IPS DF 4.7 (cell line): Measurements from ENCODE around the gene RIC8B.

ENCODE experiments used
- DNase-seq: peaks from one replicate; pipeline ENCODE4 v3.0.0-alpha.2; 2013; ENCODE audit warnings: low spot score; ENCODE audit errors: extremely low read depth

The RIC8B gene

DNA sequence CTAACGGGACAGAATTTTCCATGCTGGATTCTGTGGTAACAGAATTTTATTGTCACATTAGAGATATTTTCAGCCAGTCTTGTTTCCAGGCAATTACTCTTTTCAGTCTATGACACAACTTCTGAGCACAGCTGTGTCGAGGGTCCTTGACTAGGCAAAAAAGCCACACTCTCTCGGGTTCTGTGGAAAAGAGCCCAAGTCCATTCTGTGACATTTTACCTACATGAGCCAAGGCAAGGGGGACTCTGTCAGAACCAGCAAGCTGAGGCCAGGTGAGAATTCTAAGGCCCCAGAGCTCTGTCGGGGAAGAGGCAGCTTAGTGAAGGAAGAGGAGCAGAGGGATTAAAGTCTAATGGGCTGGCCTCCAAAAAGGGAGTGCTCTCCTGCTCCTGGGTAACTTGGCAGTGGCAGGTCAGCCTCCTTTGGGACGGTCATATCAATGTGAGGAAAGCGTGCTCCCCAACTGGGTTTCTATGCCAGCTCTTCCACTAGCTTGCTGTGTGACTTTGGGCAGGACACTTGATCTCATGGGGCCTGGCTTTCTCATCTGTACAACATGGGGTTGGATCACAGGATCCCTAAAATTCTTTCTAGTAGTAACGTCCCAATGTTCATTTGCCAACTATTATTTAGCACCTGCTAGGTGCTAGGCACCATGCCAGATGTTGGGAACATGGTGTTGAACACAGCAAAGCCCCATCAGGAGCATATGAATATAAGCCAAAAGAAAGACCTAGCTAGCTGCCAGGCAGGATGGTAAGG lies 16.0 kb upstream of the RIC8B start:
- DNase-seq, result no peak

DNA sequence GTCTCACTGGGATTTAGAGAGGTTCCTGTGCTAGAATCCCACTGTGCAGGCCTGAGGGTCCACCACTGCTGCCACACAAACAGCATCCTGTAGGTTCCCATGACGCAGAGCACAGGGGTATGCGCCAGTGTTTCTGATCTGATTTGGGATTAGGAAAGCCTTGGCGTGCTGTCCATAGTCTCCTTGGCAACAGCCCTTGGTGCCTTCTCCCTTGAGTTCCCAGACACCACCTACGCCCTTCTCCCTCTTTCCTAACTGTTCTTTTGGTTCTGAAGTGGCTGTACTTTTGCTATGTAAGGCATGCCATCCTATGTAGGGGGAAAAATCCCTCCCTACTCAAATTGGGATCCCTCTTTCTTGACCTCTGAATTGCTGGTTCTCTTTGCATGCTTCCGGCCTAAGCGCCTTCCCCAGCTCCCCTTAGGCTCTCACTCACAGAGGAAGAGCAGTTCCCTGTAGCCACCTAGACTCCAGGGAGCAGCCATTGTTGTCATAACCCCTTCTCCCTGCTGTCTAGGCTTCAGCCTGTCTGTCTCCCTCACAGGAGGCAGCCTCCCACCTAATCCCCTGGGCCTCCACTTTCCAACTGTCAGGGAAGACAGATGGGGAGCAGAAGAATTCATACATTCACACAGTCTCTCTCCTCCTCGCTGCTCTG lies 14.8 kb upstream of the RIC8B start:
- no peak for DNase-seq

DNA sequence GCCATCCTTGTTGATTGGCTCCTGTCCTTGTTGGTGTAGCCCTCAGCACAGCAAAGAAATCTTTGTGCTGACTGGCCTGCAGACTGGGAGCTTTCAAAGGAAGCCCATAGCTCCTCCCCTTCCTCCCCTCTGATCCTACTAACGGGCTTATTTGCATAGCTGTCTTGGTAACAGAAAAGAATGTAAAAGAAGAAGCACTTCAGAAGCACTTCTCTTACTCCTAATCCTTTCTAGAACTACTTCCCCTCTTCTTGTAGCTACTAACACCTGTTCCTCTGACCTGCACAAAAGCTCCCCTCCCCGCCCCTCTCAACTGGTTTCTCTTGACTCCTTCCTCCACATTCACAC lies 14.3 kb upstream of the RIC8B start:
- DNase-seq, result no peak

DNA sequence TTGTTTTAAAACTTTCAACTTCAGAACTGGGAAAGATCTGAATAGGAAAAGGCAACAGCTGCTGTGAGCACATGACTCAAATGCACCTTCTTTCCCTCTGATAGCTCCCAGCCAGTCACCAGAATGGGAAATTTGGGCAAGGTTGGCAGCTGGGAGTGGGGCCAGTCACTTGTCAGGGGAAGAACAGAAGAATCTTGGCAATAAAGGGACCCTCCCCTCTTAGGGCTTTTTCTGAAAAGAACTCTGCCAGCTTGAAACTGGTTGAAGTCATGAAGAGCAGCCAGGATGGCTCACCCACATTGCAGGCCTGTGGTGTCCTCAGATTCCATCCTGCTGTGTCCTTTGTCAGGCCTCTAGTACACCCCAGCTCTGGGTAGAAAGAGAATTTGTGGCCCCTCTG lies 10.3 kb upstream of the RIC8B start:
- DNase-seq, result no peak

DNA sequence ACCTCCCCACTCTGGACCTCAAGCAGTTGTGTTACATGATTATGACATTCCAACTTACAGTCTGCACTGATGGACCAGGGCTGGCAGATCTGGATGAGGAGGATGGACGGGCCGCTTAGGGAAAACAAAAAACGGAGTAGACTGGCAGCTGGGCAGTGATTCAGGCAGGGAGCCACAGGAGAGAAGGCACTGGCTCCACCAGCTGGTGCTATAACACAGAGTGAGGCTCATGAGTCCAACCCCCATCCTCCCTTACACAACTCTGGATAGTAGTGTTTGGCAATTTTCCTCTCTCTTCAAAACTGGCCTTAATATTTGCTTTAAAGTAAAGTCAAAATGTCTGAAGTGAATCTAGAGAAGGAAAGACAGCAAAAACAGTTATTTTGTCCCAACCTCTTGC lies 9.7 kb upstream of the RIC8B start:
- DNase-seq, result no peak

DNA sequence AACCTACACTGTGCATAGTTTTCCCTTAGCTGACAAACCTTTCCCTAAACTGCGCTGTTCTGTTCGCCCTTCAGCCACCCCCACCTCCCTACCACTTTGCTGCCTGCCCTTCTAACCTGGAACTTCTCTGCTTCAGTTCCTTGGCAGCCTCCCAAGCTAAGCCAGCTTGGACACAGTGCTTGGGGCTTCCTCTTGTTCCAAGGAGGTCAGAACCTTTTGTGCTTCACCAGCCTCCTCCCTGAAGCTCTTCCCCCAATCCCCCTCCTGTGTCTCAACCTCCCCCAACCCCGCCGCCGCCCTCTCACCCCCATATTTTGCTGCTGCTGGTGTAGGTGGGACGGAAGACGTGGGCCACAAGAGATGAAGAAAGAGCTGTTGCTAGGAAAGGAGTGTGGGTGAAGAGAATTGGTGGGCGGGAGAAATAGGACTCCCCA lies 8.1 kb upstream of the RIC8B start:
- DNase-seq, result no peak

DNA sequence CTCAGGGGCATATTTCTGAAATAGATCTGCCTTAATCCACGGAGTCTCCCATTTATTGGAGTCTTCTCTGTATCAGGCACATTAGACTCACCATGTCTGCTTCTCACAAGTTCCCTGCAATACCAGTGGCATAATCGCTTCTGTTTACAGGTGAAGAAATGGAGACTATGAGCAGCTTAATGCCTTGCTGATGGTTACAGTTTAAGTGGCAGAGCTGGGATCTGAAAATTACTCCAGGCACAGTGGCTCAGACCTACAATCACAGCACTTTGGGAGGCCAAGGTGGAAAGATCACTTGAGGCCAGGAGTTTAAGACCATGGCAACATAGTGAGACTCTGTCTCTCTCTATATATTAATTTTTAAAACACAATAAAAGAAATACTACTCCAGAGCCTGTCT lies 7.3 kb upstream of the RIC8B start:
- no peak for DNase-seq

DNA sequence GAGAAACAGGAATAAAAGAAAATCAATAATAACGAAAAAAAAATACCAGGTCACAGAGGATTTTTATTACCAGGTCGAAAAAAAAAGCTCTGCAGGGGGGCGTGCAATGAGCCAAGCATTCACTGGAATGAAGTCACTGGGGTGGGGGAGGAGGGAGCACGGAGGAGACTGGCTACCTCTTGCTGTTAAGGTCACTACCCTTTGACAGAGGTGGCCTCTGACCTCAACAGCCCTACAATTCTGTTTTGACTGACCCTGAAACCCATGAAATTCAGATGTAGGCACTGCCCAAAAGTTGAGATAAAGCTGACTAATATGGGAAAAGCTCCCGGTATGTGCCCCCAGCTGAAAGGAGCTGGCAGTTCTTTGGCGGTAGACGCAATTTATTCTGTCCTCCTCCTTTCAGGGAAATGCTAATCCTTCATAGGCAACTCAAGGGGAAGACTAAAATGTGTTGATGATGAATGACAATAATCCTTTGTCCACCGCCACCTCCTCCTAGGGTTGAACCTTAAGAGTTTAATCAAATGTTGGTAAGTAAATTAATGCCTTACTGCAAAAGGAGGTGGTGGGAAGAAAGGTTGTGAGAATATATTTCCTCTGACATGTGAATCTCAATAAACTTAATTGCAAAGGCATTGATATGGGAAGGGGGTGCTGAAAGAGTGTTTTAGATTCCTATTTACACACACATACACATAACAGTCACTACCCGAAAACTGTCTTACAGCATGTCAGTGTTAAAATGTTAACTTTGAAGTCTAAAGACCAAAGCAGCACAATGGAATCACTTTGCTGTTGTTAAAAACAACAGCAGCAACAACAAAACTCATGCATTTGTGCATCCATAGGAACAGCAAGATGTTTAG lies 6.3 kb upstream of the RIC8B start:
- no peak for DNase-seq

DNA sequence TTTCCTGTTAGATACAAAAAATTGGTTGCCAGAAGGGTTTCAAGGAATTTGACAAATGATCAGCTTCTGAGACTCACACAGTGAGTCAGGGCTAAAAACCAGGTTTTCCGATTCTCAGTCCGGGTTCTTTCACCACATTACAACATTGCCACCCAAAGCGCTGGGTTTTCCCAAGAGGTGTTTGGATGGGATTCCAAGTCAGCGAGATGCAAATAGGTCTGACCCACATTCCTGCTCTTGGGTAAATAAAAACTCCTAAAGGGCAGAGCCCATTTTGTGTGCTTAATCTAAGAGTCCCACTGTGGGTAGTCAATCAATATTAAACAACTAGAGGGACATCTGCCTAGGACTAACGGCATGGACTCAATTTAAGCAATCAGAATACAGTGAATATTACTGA lies 5.4 kb upstream of the RIC8B start:
- no peak for DNase-seq

DNA sequence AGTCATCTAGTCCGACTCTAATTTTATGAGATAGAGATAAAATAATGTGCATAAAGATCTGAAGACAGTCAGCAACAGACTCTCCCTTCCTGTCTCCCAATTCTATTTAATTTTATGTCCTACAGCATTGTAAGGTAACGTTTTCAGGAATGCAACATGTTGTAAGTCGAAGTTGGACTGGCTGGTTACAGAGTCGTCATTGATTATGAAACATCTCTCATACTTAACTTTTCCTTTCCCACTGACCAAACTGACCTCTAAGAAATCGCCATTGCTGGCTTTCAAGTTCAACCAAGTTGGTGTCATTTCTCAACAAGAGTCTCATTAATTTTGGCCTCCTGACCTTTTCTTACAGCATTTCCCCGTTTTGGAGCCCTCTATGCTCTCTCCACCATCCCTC lies 4.9 kb upstream of the RIC8B start:
- no peak for DNase-seq

DNA sequence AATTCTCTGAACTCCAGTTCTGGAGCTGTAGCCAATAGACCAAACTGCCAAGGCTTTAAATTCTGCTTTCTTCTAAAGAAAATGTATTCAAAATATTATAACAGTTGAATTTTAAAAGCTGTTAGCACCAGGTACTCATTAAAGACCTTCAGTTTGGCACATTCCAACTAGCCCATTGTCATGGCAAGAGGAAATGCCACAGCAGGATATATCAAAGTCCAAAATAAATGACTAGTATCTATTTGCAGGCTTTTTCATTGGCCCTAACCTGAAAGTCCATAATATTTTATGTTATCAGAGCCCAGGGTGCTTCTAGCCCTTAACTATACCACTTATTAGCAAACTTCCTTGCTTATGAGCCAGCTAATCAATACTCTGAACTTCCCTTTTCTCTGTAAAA lies 3.1 kb upstream of the RIC8B start:
- DNase-seq, result no peak

DNA sequence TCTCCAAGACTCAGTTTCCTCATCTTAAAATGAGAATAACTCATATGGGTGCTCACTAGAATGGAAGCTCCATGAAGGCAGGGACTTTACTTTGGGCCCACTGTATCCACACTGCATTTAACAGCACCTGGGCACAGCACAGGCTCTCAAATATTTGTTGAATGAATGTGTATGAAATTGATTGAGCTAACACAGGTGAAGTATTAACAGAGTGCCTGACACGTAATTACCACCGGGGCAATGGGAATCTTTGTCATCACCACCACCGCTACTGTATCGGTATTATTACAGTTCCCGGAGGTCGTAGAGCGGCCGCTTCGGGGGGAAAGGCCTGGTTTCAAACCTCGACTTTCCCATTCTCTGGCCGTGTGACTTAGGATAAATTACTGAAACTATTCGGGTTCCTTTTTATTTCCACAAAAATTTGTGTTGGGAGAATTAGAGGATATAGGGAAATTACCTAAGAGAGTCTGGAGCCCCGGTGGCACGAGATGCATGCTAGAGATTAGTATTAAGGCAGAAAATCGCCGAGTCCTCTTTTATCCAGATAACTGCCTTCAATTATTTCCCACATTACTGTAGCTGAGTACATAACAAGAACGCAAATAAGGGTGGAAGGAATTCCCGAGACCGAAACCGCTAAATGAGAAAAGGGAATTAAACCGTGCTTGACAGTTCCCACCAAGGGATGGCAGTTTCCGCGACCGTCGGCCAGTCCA lies 1.0 kb upstream of the RIC8B start:
- no peak for DNase-seq

DNA sequence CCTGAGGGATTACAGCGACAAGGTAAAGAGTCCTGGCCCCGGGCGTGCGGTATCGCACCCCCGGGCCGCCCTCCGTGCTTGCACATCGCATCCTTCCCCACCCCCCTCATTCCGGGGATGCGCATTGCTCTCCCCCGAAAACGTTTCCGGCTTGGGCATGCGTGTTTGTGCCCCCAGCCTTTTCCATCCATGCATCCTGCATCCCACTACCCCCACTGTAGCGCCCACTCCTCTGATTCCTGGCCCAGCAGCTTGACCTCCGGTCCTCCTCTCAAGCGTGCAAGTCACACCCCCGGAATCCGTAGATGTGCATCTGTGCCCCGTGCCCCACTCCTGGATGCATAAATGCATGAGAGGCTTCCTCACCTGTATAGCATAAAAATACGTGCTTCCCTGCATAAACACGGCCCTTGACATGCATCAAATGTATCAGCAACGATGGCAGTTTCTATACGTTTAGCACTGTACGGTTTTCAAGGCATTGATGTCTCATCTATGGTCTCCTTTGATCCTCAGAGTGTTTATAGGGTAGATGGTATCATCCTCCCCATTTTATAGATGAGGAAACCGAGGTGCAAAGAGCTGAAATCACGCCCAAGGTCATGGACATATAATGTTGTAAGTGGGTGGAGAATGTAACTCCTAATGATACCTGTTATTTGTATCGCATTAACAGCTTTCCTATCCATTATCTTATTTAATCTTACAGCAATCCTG lies 484 bp downstream of the RIC8B start:
- no peak for DNase-seq

DNA sequence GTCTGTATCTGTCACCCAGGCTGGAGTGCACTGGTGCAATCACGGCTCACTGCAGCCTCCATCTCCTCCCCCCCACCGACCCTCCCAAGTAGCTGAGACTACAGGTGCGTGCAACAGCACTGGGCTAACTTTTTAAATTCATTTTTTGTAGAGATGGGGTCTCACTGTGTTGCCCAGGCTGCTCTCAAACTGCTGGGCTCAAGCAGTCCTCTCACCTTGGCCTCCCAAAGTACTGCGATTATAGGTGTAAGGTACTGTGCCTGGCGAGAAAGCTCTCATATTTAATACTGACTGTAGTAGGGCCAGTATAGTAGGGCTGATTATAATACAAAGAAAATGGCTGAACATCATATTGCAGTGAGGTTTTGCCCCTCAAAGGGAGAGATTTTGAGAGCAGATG lies 2.4 kb downstream of the RIC8B start:
- DNase-seq, result no peak

DNA sequence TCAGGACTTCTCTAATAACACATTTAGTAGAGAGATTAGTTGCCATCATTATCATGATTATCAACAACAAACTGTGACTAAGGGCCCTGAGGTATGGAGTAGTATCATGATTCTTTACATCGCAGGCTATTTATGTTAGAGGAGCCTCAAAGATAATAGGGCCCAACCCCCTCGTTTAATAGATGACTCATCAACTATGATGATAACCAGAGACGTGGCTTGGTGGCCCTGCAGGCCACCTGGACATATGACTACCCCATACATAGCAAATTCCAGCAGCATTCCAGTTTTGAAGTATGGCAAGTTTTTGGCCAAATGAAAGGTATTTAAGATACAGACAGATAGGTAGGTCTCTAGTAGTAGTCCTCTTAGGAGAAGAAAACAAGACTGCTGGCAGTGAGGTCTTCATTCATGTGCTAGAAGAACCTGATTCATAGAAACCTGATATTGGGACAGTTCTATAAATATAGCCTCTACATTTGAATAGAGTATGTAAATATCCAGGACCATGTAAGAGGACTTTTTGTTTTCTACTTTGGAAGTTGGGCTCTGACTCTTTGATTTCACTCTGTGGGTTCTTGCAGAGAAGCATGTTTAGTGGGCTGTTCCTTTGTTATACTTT lies 5.6 kb downstream of the RIC8B start:
- no peak for DNase-seq

DNA sequence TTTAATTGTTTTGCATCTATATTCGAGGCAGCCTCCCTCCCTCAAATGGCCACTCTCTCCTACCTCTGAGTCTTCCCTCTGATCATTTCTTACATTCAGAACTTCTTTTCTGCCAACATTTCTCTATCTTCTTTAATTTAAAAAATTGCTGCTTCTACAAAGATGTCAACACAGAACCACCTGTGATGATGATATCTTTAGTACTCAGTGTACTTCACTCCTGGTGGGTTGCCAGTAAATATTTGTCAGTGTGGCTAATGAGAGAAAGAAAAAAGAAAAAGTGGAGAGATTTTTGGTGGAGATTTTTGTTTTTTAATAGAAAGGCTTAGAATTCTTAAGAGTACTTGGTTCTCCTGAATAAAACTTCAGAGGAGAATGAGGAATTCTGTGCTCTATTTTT lies 8.1 kb downstream of the RIC8B start:
- no peak for DNase-seq

DNA sequence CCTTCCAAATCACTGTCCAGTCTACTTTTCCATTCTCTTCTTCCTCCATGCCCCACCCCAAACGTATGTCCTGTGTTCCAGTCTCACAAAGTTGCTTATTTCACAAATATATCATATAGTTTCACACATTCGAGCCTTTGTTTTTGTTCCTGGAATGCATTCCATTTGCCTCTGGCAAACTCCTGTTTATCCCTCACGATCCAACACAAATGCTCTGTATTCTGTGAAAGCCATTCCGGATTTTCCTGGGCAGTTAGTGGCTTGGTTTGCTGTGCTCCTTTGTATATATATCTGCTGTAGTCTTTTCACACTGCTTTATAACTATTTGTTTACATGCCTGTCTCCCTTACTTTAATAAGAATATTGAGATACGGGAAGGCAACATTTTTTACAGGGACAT lies 9.0 kb downstream of the RIC8B start:
- no peak for DNase-seq

DNA sequence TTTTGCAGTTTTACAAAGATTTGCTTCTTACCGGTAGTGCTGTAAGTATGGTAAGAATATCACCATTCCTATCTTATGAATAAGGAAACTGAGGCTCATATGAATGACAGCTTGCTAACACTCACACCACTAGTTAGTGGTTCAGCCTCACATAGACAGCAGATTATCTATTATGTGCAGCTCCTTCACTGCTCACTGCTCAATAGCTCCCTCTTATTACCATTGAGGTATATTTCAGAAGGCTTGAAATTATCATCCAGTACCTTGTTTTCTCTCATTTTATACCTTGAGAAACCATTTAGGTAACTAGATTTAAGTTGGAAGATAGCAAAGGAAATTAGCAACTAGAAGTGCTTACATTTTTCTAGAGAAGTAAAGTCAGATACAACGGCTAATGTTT lies 15.5 kb downstream of the RIC8B start:
- no peak for DNase-seq

DNA sequence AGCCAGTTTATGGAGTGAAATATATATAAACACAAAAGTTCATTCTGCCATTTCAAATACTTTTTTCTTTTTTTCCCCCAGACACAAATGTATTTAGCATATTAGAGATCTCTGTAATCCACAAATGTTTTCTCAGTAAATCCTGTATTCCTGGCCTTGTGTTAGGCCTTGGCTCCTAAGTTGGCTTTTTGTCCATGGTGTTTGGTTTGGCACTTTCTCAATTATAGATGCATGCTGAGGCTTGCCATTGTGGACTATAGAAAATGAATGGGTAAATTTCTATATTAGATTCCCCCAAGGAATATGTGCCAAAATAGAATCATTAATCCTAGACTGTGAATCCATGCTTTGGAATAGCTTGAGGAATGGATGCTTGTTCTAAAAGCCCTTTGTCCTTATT lies 17.0 kb downstream of the RIC8B start:
- DNase-seq, result no peak

DNA sequence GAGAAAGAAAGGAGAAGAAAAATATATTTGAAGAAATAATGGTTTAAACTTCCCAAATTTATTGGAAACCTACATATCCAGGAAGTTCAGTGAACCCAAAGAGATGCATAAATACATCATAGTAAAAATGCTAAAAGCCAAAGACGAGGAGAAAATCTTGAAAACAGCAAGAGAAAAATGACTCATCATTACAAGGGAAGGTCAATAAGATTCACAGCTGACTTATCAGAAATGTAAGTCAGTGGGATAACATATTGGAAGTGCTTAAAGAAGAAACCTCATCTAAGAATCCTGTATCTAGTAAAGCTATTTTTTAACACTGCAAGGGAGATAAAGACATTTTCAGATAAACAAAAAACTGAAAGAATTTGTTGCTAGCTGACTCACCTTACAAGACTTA lies 19.9 kb downstream of the RIC8B start:
- DNase-seq, result no peak
